ENCODE data around the gene CDK19.

- TF ChIP-seq POLR2A (IDR thresholded peaks at IDR 0.05) (no peak), CTCF (IDR thresholded peaks at IDR 0.05 in 4 of 5, conservative IDR thresholded peaks at IDR 0.05 in 1 of 5) (no peak)
Observed at GRCh38 chr6:110617057-110617456, 198.2 kb downstream of the CDK19 start.
